GM18909 (cell line): Measurements from ENCODE around the gene MX1.

Experiments
- ATAC-seq: cut with Tn5 transposase; IDR thresholded peaks from one replicate; pipeline ENCODE4 v1.9.1; 2021; ENCODE audit warnings: mild to moderate bottlenecking; ENCODE audit not compliant: unreplicated experiment, poor library complexity

MX1 gene

DNA sequence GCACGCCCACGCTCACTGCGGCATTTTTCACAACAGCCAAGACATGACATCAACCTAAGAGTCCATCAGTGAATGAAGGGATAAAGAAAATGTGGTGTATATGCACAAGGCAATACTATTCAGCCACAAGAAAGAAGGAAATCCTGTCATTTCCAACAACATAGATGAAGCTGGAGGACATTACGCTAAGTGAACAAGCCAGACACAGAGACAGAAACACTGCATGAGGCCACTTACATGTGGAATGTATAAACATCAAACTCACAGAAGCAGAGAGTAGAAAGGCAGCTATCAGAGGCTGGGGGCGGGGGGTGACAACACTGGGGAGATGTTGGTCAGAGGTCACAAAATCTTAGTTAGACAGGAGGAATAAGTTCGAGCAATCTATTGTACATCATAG, 61.0 kb downstream of the MX1 start:
- no peak for ATAC-seq

GRCh38 chr21:41488080-41488479, 62.0 kb downstream of the MX1 start:
- ATAC-seq, result no peak

GRCh38 chr21:41489329-41489728, 63.3 kb downstream of the MX1 start:
- no peak for ATAC-seq

GRCh38 chr21:41490330-41490729, 64.3 kb downstream of the MX1 start:
- ATAC-seq, result no peak

DNA sequence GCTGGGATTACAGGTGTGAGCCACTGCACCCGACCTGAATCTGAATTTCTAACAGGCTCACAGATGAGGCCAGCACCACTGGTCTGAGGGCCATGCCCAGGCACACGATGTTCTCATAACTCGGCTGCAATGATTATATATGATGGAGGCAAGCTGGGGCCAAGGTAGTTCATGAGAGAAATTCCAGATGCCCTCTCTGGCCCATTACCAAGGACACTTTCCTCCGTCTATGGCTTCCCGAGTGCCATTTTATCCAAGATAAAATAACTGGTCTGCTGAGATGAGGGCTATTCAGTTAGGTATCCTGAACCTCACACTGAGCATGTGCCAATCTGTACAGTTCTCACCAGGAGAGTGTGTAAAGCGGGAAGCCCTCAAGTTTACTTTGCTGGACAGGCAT, 65.4 kb downstream of the MX1 start:
- no peak for ATAC-seq

- no peak for ATAC-seq
Observed at GRCh38 chr21:41494242-41494641, 68.2 kb downstream of the MX1 start.

DNA sequence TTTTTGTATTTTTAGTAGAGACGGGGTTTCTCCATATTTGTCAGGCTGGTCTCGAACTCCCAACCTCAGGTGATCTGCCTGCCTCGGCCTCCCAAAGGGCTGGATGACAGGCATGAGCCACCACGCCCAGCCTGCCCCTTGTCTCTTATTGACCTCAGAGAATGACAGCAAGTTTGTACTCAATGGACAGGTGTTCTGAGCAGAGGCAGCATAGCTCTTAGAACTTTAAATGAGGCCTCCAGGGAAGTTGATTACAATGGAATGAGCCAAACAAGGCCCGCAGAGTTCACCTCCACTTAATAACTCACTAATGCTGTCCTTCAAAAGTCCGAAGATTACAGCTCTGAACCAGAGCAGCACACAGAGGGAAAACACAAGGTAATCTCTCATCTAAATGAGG, 71.0 kb downstream of the MX1 start:
- ATAC-seq, result no peak

- no peak for ATAC-seq
Observed at GRCh38 chr21:41497788-41498187, 71.7 kb downstream of the MX1 start.

- ATAC-seq, result no peak
Observed at GRCh38 chr21:41499920-41500319, 73.9 kb downstream of the MX1 start.

- ATAC-seq, result no peak
Observed at GRCh38 chr21:41500363-41500762, 74.3 kb downstream of the MX1 start.

DNA sequence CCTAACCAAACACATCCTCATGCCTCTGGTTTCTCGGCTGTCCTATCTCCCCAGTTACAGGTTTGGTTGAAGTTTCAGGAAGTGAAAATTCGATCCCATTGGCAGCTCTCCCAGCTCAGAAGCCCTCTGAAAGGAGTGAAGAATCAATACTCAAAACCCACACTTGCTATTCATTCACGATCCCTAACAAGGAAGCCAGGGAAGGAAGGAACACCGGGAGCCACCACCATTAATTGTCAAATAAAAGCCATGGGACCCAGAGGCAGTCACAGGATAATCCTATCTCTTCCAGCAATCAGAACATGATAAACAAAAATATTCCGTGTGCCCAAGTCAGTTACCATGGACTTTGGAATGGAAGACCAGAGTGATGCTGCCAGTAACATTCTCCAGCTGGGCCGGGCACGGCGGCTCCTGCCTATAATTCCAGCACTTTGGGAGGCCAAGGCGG, 74.9 kb downstream of the MX1 start:
- no peak for ATAC-seq

- no peak for ATAC-seq
Observed at GRCh38 chr21:41501919-41502318, 75.9 kb downstream of the MX1 start.

DNA sequence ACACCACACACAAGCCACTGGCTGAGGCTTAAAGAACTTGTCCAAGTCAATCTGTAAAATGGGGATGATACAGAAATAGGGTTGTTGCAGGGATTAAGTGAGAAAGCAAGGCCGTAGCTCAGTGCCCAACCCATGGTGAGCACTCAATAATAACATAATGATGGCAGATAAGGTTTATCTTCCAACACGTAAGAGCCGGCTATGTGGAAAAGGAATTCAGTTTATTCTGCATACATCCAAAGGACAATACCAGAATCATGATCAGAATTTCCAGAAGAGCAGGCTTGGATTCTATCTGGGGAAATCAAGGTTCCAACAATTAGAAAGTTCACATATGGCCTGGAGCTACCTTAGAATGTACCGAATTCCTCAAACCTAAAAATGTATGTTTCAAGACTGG, 77.3 kb downstream of the MX1 start:
- no peak for ATAC-seq

- no peak for ATAC-seq
Observed at GRCh38 chr21:41504030-41504429, 78.0 kb downstream of the MX1 start.

DNA sequence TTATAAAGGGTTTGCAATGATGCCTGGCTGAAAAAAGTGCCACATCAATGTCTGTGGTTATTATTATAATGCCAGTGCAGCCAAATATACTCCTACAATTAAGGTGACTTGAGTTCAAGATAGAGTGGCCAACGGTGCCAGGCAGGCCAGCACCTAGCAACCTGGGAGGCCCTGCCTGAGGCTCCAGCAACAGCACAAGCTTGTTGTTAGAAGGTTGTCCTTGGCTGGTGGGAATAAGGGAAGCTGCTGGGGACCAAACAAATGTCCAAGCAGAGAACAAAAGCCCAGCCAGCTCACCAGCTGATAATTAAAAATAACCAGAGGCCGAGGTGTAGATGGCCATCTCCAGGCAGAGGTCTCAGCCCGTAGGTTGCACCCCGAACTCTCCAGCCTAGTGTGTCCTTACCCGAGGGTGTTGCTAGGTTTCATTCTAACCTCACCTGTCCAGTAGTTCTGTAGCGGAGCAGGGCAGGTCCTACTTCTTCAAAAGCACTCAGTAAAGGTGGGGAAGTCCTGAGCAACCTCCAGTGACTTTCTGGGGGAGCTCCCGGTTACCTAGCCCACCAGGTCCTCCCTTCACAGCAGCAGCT, 80.1 kb downstream of the MX1 start:
- ATAC-seq, result no peak

- ATAC-seq, result no peak
Observed at GRCh38 chr21:41506611-41507520, 80.8 kb downstream of the MX1 start.

- ATAC-seq, result no peak
Observed at GRCh38 chr21:41507521-41508414, 81.7 kb downstream of the MX1 start, which contains the start of gene TMPRSS2. Gene TMPRSS2 (minus strand): TSS chr21:41508158. CDS start chr21:41498133, 10,025 bp downstream.

DNA sequence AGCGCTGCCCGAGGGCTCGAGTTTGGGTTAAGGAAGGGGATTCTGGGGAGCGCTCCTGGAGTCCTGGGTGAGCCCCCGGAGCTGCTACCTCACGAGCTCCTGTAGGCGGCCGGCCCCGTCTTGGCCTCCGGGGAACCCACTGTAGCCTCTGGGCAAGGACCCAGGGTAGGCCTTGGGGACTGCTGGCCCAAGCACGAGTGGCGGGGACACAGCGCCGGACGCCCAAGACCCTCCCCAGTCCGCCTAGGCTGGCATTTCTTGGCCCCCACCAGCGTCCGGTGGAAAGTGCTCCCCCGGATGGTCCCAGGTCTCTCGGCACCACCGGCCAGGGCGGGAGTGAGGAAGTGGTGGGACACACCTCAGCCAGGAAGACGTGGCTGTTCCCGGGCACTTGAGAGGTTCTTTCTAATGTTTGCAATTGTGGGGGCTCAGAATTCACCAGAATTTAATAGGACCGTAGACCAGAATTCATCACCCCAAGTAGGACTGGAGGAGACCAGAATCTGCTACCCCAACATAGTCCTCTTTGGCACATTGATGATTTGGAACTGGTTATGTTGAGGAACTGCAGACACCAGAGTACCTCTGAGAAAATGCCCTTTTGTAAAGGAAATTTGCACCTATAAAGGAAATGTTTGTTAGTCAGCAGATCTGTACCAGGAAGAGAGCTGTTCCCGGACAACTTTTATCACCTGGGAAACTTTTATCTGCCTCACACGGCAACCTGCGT, 82.5 kb downstream of the MX1 start:
- no peak for ATAC-seq
